Transverse colon (tissue), 4 donors: ENCODE data around the gene APBA1. TPM values are rescaled to one million over a fixed set of nuclear protein-coding genes. Genes with fewer than 3 reads are reported as not detected.

Source experiments
- DNase-seq: peaks from one replicate; pipeline ENCODE4 v3.0.0-alpha.2; 2019
- H3K27ac ChIP-seq, 4 donors: fragments of 200-600 bp; sonication (generic); 2 replicates each; pipeline ENCODE4 v1.5.1; 2016 to 2018; ENCODE audit warnings: inconsistent platforms in 4 of 4
- H3K27me3 ChIP-seq: fragments of 200-600 bp; sonication (generic); 2 replicates; pipeline ENCODE4 v1.5.1; 2017; ENCODE audit warnings: inconsistent platforms
- H3K36me3 ChIP-seq, 4 donors: fragments of 200-600 bp; sonication (generic); 2 replicates each; pipeline ENCODE4 v1.5.1; 2017 to 2019; ENCODE audit warnings: inconsistent platforms in 4 of 4
- H3K4me1 ChIP-seq, 4 donors: fragments of 200-600 bp; sonication (generic); 2 replicates each; pipeline ENCODE4 v1.5.1; 2017 to 2020; ENCODE audit warnings: inconsistent platforms in 4 of 4
- H3K4me3 ChIP-seq, 4 donors: fragments of 200-600 bp; sonication (generic); 1 replicate in 1 of 4; 2 replicates in 3 of 4; pipeline versions ENCODE4 v1.5.1 to v1.6.1; 2017 to 2019; ENCODE audit warnings: inconsistent platforms in 4 of 4
- H3K9me3 ChIP-seq, 2 donors: fragments of 200-600 bp; sonication (generic); 2 replicates each; pipeline ENCODE4 v1.5.1; 2017 to 2019; ENCODE audit warnings: inconsistent platforms in 2 of 2
- EP300 ChIP-seq: sonication (generic); formaldehyde crosslinking; IDR thresholded peaks from one replicate; pipeline ENCODE4 v1.6.1; 2017; ENCODE audit warnings: antibody characterized with exemption, low read depth
- POLR2A ChIP-seq: fragments of 450-650 bp; IDR thresholded peaks from one replicate; pipeline ENCODE4 v1.6.1; 2016; ENCODE audit warnings: antibody characterized with exemption, mild to moderate bottlenecking, moderate library complexity
- POLR2AphosphoS5 ChIP-seq, 3 donors: sonication (generic); formaldehyde crosslinking; IDR thresholded peaks; one replicate each; pipeline ENCODE4 v1.6.1; 2016; ENCODE audit warnings: antibody characterized with exemption in 3 of 3
- WGBS, 2 donors: methylation state at CpG; one replicate each; pipeline ENCODE4 v1.1.5; 2018; ENCODE audit warnings: low coverage in 1 of 2; 5-methylcytosine and 5-hydroxymethylcytosine counted together
- in situ Hi-C, 4 donors: fragments of 200-750 bp; cut with MboI; loops; one replicate each; pipeline versions ENCODE4 v1.15.0 to v1.15.1; 2017; ENCODE audit warnings: low sequenced_read_pairs in 3 of 4, low pct_ligation_motif_present in 1 of 4, low pct_unique_long_range_greater_than_20kb in 1 of 4
- intact Hi-C: fragments of 100-400 bp; cut with DNase I; formaldehyde crosslinking; loops from one replicate; pipeline ENCODE4 v1.15.1; 2023; ENCODE audit warnings: low total_unique reads
- total RNA-seq, 4 donors: library from RNA; depleted of rRNA; stranded (reverse); fragments of >200 nt; gene quantifications; one replicate each; pipeline ENCODE4 v1.1.0, GENCODE V29; 2016
- TF ChIP-seq, protein P1 (sequence below), 5 experiments: fragments of 200-600 bp in 3 of 5; fragments of 450-650 bp in 2 of 5; sonication (generic) in 3 of 5; IDR thresholded peaks; 1 replicate in 2 of 5; 2 replicates in 3 of 5; pipeline ENCODE4 v1.5.1; 2016 to 2017; ENCODE audit warnings: antibody characterized with exemption in 5 of 5, inconsistent platforms in 3 of 5, mild to moderate bottlenecking in 2 of 5, moderate library complexity in 1 of 5

Gene APBA1
- total RNA-seq, 4 donors from 2014 or later, result 7.6 to 11.6 (median 10.2) TPM

DNA sequence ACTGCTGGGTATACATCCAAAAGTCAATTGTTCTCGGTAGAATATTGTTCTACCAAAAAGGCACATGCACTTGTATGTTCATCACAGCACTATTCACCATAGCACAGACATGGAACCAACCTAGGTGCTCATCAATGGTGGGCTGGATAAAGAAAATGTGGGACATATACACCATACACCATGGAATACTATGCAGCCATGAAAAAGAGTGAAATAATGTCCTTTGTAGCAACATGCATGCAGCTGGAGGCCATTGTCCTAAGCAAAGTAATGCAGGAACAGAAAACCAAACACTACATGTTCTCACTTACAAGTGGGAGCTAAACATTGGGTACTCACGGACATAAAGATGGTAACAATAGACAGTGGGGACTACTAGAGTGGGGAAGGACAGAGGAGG lies 145.5 kb downstream of the APBA1 start:
- no peak overlapping the region for H3K27ac ChIP-seq
- WGBS, 2 donors, result 95 to 100% methylated on average over 1 to 2 of the region's 2 CpGs
- H3K4me1 ChIP-seq, result no peaks in the 10 kb centered on the region
- no peaks in the 10 kb centered on the region for H3K27me3 ChIP-seq
- H3K4me3 ChIP-seq, result no peak overlapping the region
- intact Hi-C loops (no loop called here), in situ Hi-C loops (no loop called here)
- TF ChIP-seq POLR2A, result no peak
- TF ChIP-seq, protein P1, sequence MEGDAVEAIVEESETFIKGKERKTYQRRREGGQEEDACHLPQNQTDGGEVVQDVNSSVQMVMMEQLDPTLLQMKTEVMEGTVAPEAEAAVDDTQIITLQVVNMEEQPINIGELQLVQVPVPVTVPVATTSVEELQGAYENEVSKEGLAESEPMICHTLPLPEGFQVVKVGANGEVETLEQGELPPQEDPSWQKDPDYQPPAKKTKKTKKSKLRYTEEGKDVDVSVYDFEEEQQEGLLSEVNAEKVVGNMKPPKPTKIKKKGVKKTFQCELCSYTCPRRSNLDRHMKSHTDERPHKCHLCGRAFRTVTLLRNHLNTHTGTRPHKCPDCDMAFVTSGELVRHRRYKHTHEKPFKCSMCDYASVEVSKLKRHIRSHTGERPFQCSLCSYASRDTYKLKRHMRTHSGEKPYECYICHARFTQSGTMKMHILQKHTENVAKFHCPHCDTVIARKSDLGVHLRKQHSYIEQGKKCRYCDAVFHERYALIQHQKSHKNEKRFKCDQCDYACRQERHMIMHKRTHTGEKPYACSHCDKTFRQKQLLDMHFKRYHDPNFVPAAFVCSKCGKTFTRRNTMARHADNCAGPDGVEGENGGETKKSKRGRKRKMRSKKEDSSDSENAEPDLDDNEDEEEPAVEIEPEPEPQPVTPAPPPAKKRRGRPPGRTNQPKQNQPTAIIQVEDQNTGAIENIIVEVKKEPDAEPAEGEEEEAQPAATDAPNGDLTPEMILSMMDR (IDR thresholded peaks at IDR 0.05), result no peak
- no peak for TF ChIP-seq EP300
- no peak for TF ChIP-seq POLR2AphosphoS5 (IDR thresholded peaks at IDR 0.05)
- H3K9me3 ChIP-seq, result peaks cover 0 to 3% of the 10 kb centered on the region in 2 donors
- no peak for DNase-seq
- H3K36me3 ChIP-seq, result no peaks in the 10 kb centered on the region

- no peaks in the 10 kb centered on the region for H3K27me3 ChIP-seq
- peaks cover 0 to 3% of the 10 kb centered on the region in 2 donors for H3K9me3 ChIP-seq
- intact Hi-C loops, result no loop called here
- TF ChIP-seq EP300 (no peak), POLR2A (no peak), POLR2AphosphoS5 (IDR thresholded peaks at IDR 0.05) (no peak)
- TF ChIP-seq, protein P1 (IDR thresholded peaks at IDR 0.05), result no peak
- DNase-seq, result no peak
- H3K27ac ChIP-seq, result no peak overlapping the region
- no peak overlapping the region for H3K4me3 ChIP-seq
- 40 to 51% methylated on average over 4 to 5 of the region's 5 CpGs for WGBS, 2 donors
- no peaks in the 10 kb centered on the region for H3K4me1 ChIP-seq
- in situ Hi-C loops, result loop anchor here in 1 of 4 donors (10.0 kb wide), 1 partner anchor 65 kb away; no protein-coding TSS in a partner anchor
- peaks cover 0 to 7% (median 0%) of the 10 kb centered on the region in 4 donors for H3K36me3 ChIP-seq
Observed at GRCh38 chr9:69519470-69520240, 152.5 kb downstream of the APBA1 start.

GRCh38 chr9:69516353-69517322 lies 155.5 kb downstream of the APBA1 start:
- Histone ChIP-seq H3K27me3 (no peaks in the 10 kb centered on the region), H3K9me3 (no peaks in the 10 kb centered on the region), H3K27ac (no peak overlapping the region), H3K4me1 (no peaks in the 10 kb centered on the region), H3K36me3 (peaks cover 0 to 7% (median 0%) of the 10 kb centered on the region in 4 donors), H3K4me3 (no peak overlapping the region)
- DNase-seq, result no peak
- 96% methylated on average over 110 of the region's 111 CpGs; no CpG with 5 or more reads in 1 of the 2 donors for WGBS, 2 donors
- no peak for TF ChIP-seq EP300
- TF ChIP-seq, protein P1 (IDR thresholded peaks at IDR 0.05), result no peak
- TF ChIP-seq POLR2A, result no peak
- TF ChIP-seq POLR2AphosphoS5 (IDR thresholded peaks at IDR 0.05), result no peak
- in situ Hi-C loops, result loop anchor here in 1 of 4 donors (10.0 kb wide), 1 partner anchor 62 kb away; no protein-coding TSS in a partner anchor
- intact Hi-C loops, result no loop called here

DNA sequence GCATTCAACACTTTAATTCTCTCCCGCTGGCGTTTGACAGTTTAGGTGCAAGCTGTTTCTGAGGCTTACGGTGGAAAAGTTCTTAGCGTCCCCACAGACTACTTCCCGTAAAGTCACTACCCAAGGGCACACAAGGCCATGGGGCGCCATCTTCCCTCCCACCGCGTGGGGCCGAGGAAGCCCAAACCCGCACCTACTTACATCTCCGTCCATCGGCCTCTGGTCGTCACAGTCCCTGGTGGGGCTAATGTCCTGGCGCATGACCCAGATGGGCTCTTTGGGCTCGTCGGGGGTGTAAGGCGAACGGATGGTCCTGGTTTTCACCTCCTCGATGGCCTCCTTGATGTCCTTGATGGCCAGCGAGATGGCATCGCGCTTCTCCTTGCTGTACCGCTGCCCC lies 156.4 kb downstream of the APBA1 start:
- H3K4me3 ChIP-seq, result no peak overlapping the region
- no peak for DNase-seq
- H3K4me1 ChIP-seq, result no peaks in the 10 kb centered on the region
- H3K27ac ChIP-seq, result no peak overlapping the region
- intact Hi-C loops (no loop called here), in situ Hi-C loops (loop anchor here in 1 of 4 donors (10.0 kb wide), 1 partner anchor 61 kb away; no protein-coding TSS in a partner anchor)
- H3K9me3 ChIP-seq, result no peaks in the 10 kb centered on the region
- H3K27me3 ChIP-seq, result no peaks in the 10 kb centered on the region
- 97 to 98% methylated on average over 7 to 23 of the region's 23 CpGs for WGBS, 2 donors
- H3K36me3 ChIP-seq, result peaks cover 0 to 7% (median 0%) of the 10 kb centered on the region in 4 donors
- TF ChIP-seq, protein P1 (IDR thresholded peaks at IDR 0.05), result no peak
- TF ChIP-seq EP300, result no peak
- TF ChIP-seq POLR2AphosphoS5 (IDR thresholded peaks at IDR 0.05), result no peak
- TF ChIP-seq POLR2A, result no peak
